PC-3 (cell line): Measurements from ENCODE around the gene SHLD1. TPM values are rescaled to one million over a fixed set of nuclear protein-coding genes. Genes with fewer than 3 reads are reported as not detected.
"Not testable (repeated sequence)": the region's sequence is repeated elsewhere in the genome, so short reads cannot be mapped to it uniquely, and the experiment has no call there.

Source experiments
- ATAC-seq: fragments of 200-7000 bp; cut with Tn5 transposase; 2 replicates; pipeline ENCODE4 v1.9.1; 2020; ENCODE audit warnings: mild to moderate bottlenecking, moderate library complexity
- BruUV-seq: library from RNA; stranded (reverse); fragments of 400-500 nt; replicated peaks from 2 replicates; lab custom pipeline; 2021; lab: Mats Ljungman, UMichigan
- CTCF ChIA-PET: fragments of 300-600 bp; sonication (Branson Sonifier 250); formaldehyde crosslinking; loops from one replicate; lab custom pipeline; 2022; ENCODE audit warnings: antibody characterized with exemption; lab: Charles Lee
- POLR2A ChIA-PET: fragments of 300-600 bp; sonication (Branson Sonifier 250); formaldehyde crosslinking; loops from one replicate; lab custom pipeline; 2022; ENCODE audit warnings: antibody characterized with exemption; ENCODE audit not compliant: unreplicated experiment; lab: Charles Lee
- DNase-seq: peaks from one replicate; pipeline ENCODE4 v3.0.0-alpha.2; 2015
- H2AFZ ChIP-seq: fragments of 300-600 bp; sonication (generic); 2 replicates; pipeline ENCODE4 v1.6.0; 2016; ENCODE audit warnings: antibody characterized with exemption, low read length
- H3F3A ChIP-seq: fragments of 300-600 bp; sonication (generic); one replicate; pipeline ENCODE4 v1.6.0; 2017; ENCODE audit warnings: antibody characterized with exemption, low read length, control low read depth, mild to moderate bottlenecking; ENCODE audit not compliant: unreplicated experiment
- H3K27ac ChIP-seq: fragments of 300-600 bp; sonication (generic); 2 replicates; pipeline ENCODE4 v1.5.1; 2016; ENCODE audit warnings: mild to moderate bottlenecking, low read length
- H3K27me3 ChIP-seq: fragments of 300-600 bp; sonication (generic); 2 replicates; pipeline ENCODE4 v1.6.1; 2016; ENCODE audit warnings: low read length, mixed read lengths
- H3K36me3 ChIP-seq: fragments of 300-600 bp; sonication (generic); 2 replicates; pipeline ENCODE4 v1.6.1; 2016; ENCODE audit warnings: low read depth, mixed run types, low read length, mixed read lengths
- H3K4me1 ChIP-seq: fragments of 300-600 bp; sonication (generic); 2 replicates; pipeline ENCODE4 v1.5.1; 2016; ENCODE audit warnings: low read length; ENCODE audit not compliant: insufficient read depth
- H3K4me2 ChIP-seq: fragments of 300-600 bp; sonication (generic); 2 replicates; pipeline ENCODE4 v1.6.0; 2016; ENCODE audit warnings: low read length
- H3K4me3 ChIP-seq: fragments of 300-600 bp; sonication (generic); 2 replicates; pipeline ENCODE4 v1.5.1; 2016; ENCODE audit warnings: mild to moderate bottlenecking, low read length, mixed read lengths
- H3K79me2 ChIP-seq: fragments of 300-600 bp; sonication (generic); 2 replicates; pipeline ENCODE4 v1.6.1; 2017; ENCODE audit warnings: low read length, mixed read lengths
- H3K9ac ChIP-seq: fragments of 300-600 bp; sonication (generic); 2 replicates; pipeline ENCODE4 v1.6.0; 2016; ENCODE audit warnings: mild to moderate bottlenecking, low read length
- H3K9me2 ChIP-seq: fragments of 300-600 bp; sonication (generic); replicated peaks from 2 replicates; pipeline ENCODE4 v1.6.1; 2016; ENCODE audit warnings: mixed run types, low read length, mixed read lengths
- H3K9me3 ChIP-seq: fragments of 300-600 bp; sonication (generic); 2 replicates; pipeline ENCODE4 v1.6.1; 2016; ENCODE audit warnings: low read length, mixed read lengths
- H4K20me1 ChIP-seq: fragments of 300-600 bp; sonication (generic); 2 replicates; pipeline ENCODE4 v1.6.1; 2016; ENCODE audit warnings: low read length, mixed read lengths
- EZH2 ChIP-seq: fragments of 300-600 bp; sonication (generic); IDR thresholded peaks from one replicate; pipeline ENCODE4 v1.6.1; 2017; ENCODE audit warnings: antibody characterized with exemption, mild to moderate bottlenecking, low read length; ENCODE audit not compliant: unreplicated experiment
- EZH2phosphoT487 ChIP-seq: fragments of 300-600 bp; sonication (generic); IDR thresholded peaks from 2 replicates; pipeline ENCODE4 v1.6.1; 2018; ENCODE audit warnings: mild to moderate bottlenecking, antibody characterized with exemption, low read length, borderline replicate concordance
- intact Hi-C: fragments of 100-400 bp; cut with micrococcal nuclease; formaldehyde crosslinking; loops from 2 replicates; pipeline ENCODE4 v1.9.0; 2023
- total RNA-seq: library from RNA; depleted of rRNA; stranded (reverse); fragments of >200 nt; gene quantifications from 2 replicates; pipeline ENCODE4 v1.2.3, GENCODE V29; 2014
- TF ChIP-seq, protein P1 (sequence below): fragments of 300-600 bp; sonication (generic); conservative IDR thresholded peaks from 2 replicates; pipeline ENCODE4 v1.5.1; 2017; ENCODE audit warnings: antibody characterized with exemption, low read depth, mild to moderate bottlenecking, low read length

Gene SHLD1
- total RNA-seq, 1 experiment from 2014 or later = 3.4 TPM

DNA sequence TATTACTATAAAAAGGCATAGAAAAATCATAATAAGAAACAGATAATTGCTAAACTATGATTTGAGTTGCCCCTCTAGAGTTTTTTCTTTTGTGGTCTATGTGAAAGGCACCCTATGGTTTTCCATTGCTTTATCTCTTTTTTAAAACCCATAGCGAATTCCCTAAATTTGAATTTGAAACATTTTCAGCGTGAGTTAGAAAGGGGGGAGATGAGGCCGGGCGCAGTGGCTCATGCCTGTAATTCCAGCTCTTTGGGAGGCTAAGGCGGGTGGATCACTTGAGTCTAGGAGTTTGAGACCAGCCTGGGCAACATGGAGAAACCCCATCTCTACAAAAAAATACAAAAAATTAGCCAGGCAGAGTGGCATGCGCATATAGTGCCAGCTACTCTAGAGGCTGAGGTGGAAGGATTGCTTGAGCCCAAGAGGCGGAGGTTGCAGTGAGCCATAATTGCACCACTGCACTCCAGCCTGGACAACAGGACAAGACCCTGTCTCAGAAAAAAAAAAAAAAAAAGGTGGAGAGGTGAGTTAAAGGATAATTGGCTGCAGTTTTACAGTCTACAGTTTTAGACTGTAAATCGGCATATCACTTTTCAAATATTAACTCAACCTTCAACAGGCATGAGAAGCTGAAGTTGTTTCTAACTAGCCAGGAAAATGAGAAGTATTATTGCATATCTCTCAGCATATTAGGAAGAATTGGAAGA lies 46.3 kb downstream of the SHLD1 start:
- Histone ChIP-seq H3K79me2 (no peaks in the 10 kb centered on the region), H3K27ac (no peak overlapping the region), H3K27me3 (no peaks in the 10 kb centered on the region), H3K9ac (no peak overlapping the region), H3K4me2 (no peak overlapping the region), H3F3A (no peaks in the 10 kb centered on the region), H3K36me3 (no peaks in the 10 kb centered on the region), H3K9me2 (no peaks in the 10 kb centered on the region), H3K4me3 (no peak overlapping the region), H3K4me1 (no peaks in the 10 kb centered on the region), H3K9me3 (no peaks in the 10 kb centered on the region), H4K20me1 (no peaks in the 10 kb centered on the region), H2AFZ (no peak overlapping the region)
- BruUV-seq = no TSS peak
- DNase-seq = no peak
- CTCF ChIA-PET = no interaction called here
- ATAC-seq = no peak
- POLR2A ChIA-PET = no interaction called here
- TF ChIP-seq EZH2phosphoT487 (no peak), EZH2 (no peak)
- TF ChIP-seq, protein P1, sequence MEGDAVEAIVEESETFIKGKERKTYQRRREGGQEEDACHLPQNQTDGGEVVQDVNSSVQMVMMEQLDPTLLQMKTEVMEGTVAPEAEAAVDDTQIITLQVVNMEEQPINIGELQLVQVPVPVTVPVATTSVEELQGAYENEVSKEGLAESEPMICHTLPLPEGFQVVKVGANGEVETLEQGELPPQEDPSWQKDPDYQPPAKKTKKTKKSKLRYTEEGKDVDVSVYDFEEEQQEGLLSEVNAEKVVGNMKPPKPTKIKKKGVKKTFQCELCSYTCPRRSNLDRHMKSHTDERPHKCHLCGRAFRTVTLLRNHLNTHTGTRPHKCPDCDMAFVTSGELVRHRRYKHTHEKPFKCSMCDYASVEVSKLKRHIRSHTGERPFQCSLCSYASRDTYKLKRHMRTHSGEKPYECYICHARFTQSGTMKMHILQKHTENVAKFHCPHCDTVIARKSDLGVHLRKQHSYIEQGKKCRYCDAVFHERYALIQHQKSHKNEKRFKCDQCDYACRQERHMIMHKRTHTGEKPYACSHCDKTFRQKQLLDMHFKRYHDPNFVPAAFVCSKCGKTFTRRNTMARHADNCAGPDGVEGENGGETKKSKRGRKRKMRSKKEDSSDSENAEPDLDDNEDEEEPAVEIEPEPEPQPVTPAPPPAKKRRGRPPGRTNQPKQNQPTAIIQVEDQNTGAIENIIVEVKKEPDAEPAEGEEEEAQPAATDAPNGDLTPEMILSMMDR = no peak
- intact Hi-C loops = no loop called here

DNA sequence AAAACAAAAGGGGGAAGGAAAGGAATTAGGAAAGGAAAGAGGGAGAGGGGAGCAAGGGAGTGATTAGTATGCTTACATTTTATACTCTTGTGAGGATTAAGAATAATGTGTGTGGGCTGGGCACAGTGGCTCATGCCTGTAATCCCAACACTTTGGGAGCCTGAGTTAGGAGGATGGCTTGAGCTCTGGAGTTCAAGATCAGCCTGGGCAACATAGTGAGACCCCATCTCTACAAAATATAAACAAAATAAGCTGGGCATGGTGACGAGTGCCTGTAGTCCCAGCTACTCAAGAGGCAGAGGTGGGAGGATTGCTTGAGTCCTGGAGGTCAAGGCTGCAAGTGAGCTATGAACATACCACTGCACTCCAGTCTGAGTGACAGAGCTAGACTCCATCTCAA lies 47.0 kb downstream of the SHLD1 start:
- no peak for DNase-seq
- intact Hi-C loops = no loop called here
- no peaks in the 10 kb centered on the region for H3K27me3 ChIP-seq
- no peak for ATAC-seq
- H3F3A ChIP-seq = no peaks in the 10 kb centered on the region
- H3K9ac ChIP-seq = no peak overlapping the region
- no peak overlapping the region for H2AFZ ChIP-seq
- H4K20me1 ChIP-seq = no peaks in the 10 kb centered on the region
- no peaks in the 10 kb centered on the region for H3K9me2 ChIP-seq
- no peak overlapping the region for H3K4me2 ChIP-seq
- ChIA-PET POLR2A (no interaction called here), CTCF (no interaction called here)
- no peaks in the 10 kb centered on the region for H3K79me2 ChIP-seq
- no peaks in the 10 kb centered on the region for H3K36me3 ChIP-seq
- no peak overlapping the region for H3K27ac ChIP-seq
- no peak overlapping the region for H3K4me3 ChIP-seq
- no peaks in the 10 kb centered on the region for H3K9me3 ChIP-seq
- TF ChIP-seq EZH2 (no peak), EZH2phosphoT487 (no peak)
- TF ChIP-seq, protein P1 = no peak
- no TSS peak for BruUV-seq
- no peaks in the 10 kb centered on the region for H3K4me1 ChIP-seq

DNA sequence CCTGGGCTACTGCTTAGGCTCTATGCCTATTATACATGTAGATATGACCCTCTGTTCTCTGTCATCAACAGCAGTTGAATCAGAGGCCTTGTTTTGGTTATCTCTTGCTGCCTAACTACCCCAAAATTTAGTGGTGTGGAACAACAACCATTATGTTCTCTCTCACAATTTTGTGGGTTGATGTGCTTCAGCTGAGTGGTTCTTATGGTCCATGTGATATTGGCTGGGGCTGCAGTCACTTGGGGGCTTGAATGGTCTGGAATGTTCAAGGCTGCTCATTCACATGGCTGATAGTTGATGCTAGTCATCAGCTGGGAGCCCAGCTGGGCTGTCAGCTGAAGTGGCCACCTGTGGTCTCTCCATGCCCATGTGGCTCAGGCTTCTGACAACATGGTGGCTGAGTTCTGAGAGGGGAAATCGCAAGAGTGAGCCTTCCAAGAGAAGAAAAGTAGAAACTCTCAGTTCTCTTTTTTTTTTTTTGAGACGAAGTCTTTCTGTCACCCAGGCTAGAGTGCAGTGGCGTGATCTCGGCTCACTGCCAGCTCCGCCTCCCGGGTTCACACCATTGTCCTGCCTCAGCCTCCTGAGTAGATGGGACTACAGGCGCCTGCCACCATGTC lies 47.8 kb downstream of the SHLD1 start:
- no peak for TF ChIP-seq EZH2
- TF ChIP-seq, protein P1 = no peak
- TF ChIP-seq EZH2phosphoT487 = no peak
- ChIA-PET CTCF (no interaction called here), POLR2A (no interaction called here)
- DNase-seq (no peak), ATAC-seq (no peak)
- Histone ChIP-seq H3K9me3 (no peaks in the 10 kb centered on the region), H3K9me2 (no peaks in the 10 kb centered on the region), H3F3A (no peaks in the 10 kb centered on the region), H3K4me1 (no peaks in the 10 kb centered on the region), H3K79me2 (no peaks in the 10 kb centered on the region), H3K9ac (no peak overlapping the region), H3K4me2 (no peak overlapping the region), H3K4me3 (no peak overlapping the region), H3K27ac (no peak overlapping the region), H4K20me1 (no peaks in the 10 kb centered on the region), H3K36me3 (no peaks in the 10 kb centered on the region), H3K27me3 (no peaks in the 10 kb centered on the region), H2AFZ (no peak overlapping the region)
- intact Hi-C loops = no loop called here
- no TSS peak for BruUV-seq

DNA sequence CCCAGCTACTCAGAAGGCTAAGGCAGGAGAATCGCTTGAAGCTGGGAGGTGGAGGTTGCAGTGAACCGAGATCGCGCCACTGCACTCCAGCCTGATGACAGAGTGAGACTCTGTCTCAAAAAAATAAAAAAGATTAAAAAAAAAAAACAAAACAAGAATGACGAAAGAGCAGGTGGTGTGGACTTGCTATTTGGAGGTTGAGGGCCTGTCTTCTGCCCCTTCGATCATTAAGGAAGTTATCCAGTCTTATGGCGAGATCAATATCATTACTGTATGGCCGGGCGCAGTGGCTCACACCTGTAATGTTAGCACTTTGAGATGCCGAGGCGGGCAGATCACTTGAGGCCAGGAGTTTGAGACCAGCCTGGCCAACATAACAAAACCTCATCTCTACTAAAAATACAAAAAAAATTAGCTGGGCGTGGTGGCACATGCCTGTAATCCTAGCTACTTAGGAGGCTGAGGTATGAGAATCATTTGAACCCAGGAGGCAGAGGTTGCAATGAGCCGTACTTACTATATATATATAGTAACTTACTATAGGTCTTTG lies 53.6 kb downstream of the SHLD1 start:
- intact Hi-C loops = loop anchor here (5.0 kb wide), 1 partner anchor 198 kb away; no protein-coding TSS in a partner anchor
- H3K4me2 ChIP-seq, H3K4me1 ChIP-seq, H3K9me3 ChIP-seq, DNase-seq, H2AFZ ChIP-seq, POLR2A ChIA-PET, CTCF ChIA-PET, H3K79me2 ChIP-seq, H3K27me3 ChIP-seq, H3K9me2 ChIP-seq, H3F3A ChIP-seq, H4K20me1 ChIP-seq, H3K27ac ChIP-seq, H3K9ac ChIP-seq, BruUV-seq, H3K4me3 ChIP-seq, H3K36me3 ChIP-seq, ATAC-seq: not testable (repeated sequence)
